CD4-positive, CD25-positive, alpha-beta regulatory T cell (primary cell): ENCODE results near the gene LDHB. TPM values are rescaled to one million over a fixed set of nuclear protein-coding genes. Genes with fewer than 3 reads are reported as not detected.

Source experiments
- ATAC-seq, 2 donors: fragments of 150-1000 bp; cut with Tn5 transposase; one replicate each; pipeline ENCODE4 v1.10.0; 2021; ENCODE audit warnings: low read depth in 2 of 2, moderate number of reproducible peaks in 2 of 2, moderate library complexity in 1 of 2
- DNase-seq, 3 donors: peaks; one replicate each; pipeline versions ENCODE4 v3.0.0 to v3.0.0-alpha.2; 2012 to 2022; ENCODE audit warnings: mixed read lengths in 1 of 3
- H3K27ac ChIP-seq: one replicate; pipeline ENCODE4 v1.7.0; 2013; ENCODE audit warnings: mild to moderate bottlenecking, low read length; ENCODE audit not compliant: insufficient read depth, poor library complexity, severe bottlenecking
- H3K27me3 ChIP-seq: one replicate; pipeline ENCODE4 v1.7.0; 2013; ENCODE audit warnings: low read length; ENCODE audit not compliant: control insufficient read depth, insufficient read depth
- H3K36me3 ChIP-seq: one replicate; pipeline ENCODE4 v1.7.0; 2013; ENCODE audit warnings: mild to moderate bottlenecking, low read length, moderate library complexity; ENCODE audit not compliant: control insufficient read depth, insufficient read depth
- H3K4me1 ChIP-seq: 2 replicates; pipeline ENCODE4 v1.7.0; 2013; ENCODE audit warnings: mild to moderate bottlenecking, low read length; ENCODE audit not compliant: insufficient read depth, control insufficient read depth, poor library complexity, severe bottlenecking
- H3K4me3 ChIP-seq: one replicate; pipeline ENCODE4 v1.7.0; 2013; ENCODE audit warnings: low read depth, mild to moderate bottlenecking, low read length, moderate library complexity
- H3K9me3 ChIP-seq, 2 experiments: 1 replicate in 1 of 2; 2 replicates in 1 of 2; pipeline ENCODE4 v1.7.0; 2013; ENCODE audit warnings: low read length in 2 of 2, mild to moderate bottlenecking in 1 of 2, moderate library complexity in 1 of 2; ENCODE audit not compliant: control insufficient read depth in 2 of 2
- H3K27ac Mint-ChIP-seq, 3 donors: one replicate each; pipeline ENCODE4 v1.8.0; 2020 to 2022; ENCODE audit warnings: mild to moderate bottlenecking in 3 of 3, mixed read lengths in 3 of 3, moderate library complexity in 2 of 3
- H3K27me3 Mint-ChIP-seq: one replicate; pipeline ENCODE4 v1.8.0; 2022; ENCODE audit warnings: mild to moderate bottlenecking, mixed read lengths
- H3K36me3 Mint-ChIP-seq: one replicate; pipeline ENCODE4 v1.8.0; 2020; ENCODE audit warnings: mixed read lengths
- H3K4me1 Mint-ChIP-seq, 4 donors: one replicate each; pipeline ENCODE4 v1.8.0; 2020 to 2022; ENCODE audit warnings: mixed read lengths in 4 of 4, mild to moderate bottlenecking in 1 of 4
- H3K4me3 Mint-ChIP-seq, 4 donors: one replicate each; pipeline ENCODE4 v1.8.0; 2020 to 2022; ENCODE audit warnings: mild to moderate bottlenecking in 4 of 4, mixed read lengths in 4 of 4, moderate library complexity in 3 of 4
- H3K9me3 Mint-ChIP-seq, 7 donors: one replicate each; pipeline ENCODE4 v1.8.0; 2020 to 2022; ENCODE audit warnings: mixed read lengths in 7 of 7, mild to moderate bottlenecking in 3 of 7, moderate library complexity in 2 of 7
- polyA plus RNA-seq, 4 donors: library from polyadenylated mRNA; unstranded; fragments of 300-500 nt; fragmentation: Illumina TruSeq; gene quantifications; one replicate each; pipeline ENCODE4 v1.2.3, GENCODE V29; 2021
- total RNA-seq: library from RNA; stranded (reverse); gene quantifications from one replicate; pipeline ENCODE4 v1.2.3, GENCODE V29; 2022

The LDHB gene
- total RNA-seq = 602 TPM
- 1,000 to 10,000 TPM; 1,925 to 2,327 (median 2,062) TPM for polyA plus RNA-seq

DNA sequence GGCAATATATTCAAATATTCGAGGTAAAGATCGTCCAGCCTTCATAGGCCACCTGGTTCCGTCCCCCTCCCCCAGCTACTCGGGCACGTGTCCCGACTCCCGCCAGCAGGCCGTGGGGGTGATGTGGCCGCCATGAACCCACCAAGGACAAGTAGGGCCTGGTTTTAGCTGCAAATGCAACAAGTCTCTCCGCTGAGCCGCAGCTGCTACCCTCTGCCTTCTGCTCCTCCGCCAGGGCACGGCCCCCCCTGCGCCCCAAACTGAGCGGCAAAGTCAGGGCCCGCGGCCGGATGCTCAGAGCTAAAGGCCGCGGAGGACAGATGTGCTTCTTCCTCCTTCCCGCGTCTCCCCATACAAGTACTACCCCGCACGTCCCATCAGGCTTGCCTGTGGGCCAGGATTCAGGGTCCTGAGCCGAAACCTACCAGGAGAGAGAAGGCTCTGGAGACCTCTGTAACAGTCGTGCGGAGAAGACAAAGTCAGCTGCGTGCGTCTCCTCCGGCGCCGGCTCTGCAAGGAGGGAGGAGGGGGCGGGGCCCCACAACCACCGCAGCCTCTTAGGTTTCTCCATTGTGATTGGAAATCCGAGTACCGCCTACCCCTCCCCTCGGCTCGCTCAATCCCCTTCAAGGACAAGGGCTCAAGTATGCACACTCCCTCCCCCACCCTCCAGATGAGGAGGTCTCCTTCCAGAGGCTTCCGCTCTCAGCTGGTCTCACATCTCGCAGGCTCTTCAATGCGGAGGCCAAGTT, at the start of gene LDHB:
TSS of gene LDHB (minus strand) at position 517 of the 752 bp plus-strand sequence. CDS start 3,171 bp downstream, outside the sequence.
- peaks cover 58% of the 10 kb centered on the region for H3K4me1 ChIP-seq
- H3K4me3 ChIP-seq = peak within 1 kb of the TSS; percentile 97
- H3K9me3 Mint-ChIP-seq = no peaks in the 10 kb centered on the region
- H3K36me3 Mint-ChIP-seq = peaks cover 24% of the 10 kb centered on the region
- peak; percentile 93 to 94 for ATAC-seq
- peak within 1 kb of the TSS; percentile 97 to 99 (median 99) for H3K4me3 Mint-ChIP-seq
- peak within 1 kb of the TSS; percentile 95 to 100 (median 98) for H3K27ac Mint-ChIP-seq
- peak; percentile 86 to 98 (median 88) for DNase-seq
- H3K36me3 ChIP-seq = peaks cover 21% of the 10 kb centered on the region
- peak within 1 kb of the TSS; percentile 77 for H3K27ac ChIP-seq
- no peaks in the 10 kb centered on the region for H3K9me3 ChIP-seq
- H3K27me3 ChIP-seq = no peaks in the 10 kb centered on the region
- H3K4me1 Mint-ChIP-seq = peaks cover 19 to 75% (median 55%) of the 10 kb centered on the region in 4 donors
- H3K27me3 Mint-ChIP-seq = peaks cover 8% of the 10 kb centered on the region

DNA sequence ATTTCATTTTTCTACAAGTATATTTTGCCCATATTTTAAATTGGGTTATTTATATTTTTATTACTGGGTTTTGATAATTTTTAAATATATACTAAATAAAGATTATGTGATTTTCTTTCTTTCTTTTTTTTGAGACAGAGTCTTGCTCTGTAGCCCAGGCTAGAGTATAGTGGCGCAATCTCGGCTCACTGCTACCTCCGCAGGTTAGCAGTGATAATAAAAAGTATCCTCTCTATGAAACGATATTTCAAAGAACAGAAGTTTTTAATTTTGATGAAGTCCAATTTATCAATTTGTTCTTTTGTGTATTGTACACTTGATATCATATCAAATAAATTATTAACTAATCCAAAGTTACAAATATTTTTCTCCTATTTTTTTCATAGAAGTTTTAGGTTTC, 47.2 kb upstream of the LDHB start:
- Histone ChIP-seq H3K27me3 (peaks cover 6% of the 10 kb centered on the region), H3K27ac (no peak overlapping the region), H3K4me1 (no peaks in the 10 kb centered on the region), H3K9me3 (no peaks in the 10 kb centered on the region), H3K4me3 (no peak overlapping the region), H3K36me3 (no peaks in the 10 kb centered on the region)
- peaks cover 0 to 1% (median 0%) of the 10 kb centered on the region in 7 donors for H3K9me3 Mint-ChIP-seq
- H3K27ac Mint-ChIP-seq = no peak overlapping the region
- no peak for DNase-seq
- peaks cover 0 to 3% (median 0%) of the 10 kb centered on the region in 4 donors for H3K4me1 Mint-ChIP-seq
- peaks cover 34% of the 10 kb centered on the region for H3K27me3 Mint-ChIP-seq
- H3K4me3 Mint-ChIP-seq = no peak overlapping the region
- H3K36me3 Mint-ChIP-seq = no peaks in the 10 kb centered on the region
- ATAC-seq = no peak

DNA sequence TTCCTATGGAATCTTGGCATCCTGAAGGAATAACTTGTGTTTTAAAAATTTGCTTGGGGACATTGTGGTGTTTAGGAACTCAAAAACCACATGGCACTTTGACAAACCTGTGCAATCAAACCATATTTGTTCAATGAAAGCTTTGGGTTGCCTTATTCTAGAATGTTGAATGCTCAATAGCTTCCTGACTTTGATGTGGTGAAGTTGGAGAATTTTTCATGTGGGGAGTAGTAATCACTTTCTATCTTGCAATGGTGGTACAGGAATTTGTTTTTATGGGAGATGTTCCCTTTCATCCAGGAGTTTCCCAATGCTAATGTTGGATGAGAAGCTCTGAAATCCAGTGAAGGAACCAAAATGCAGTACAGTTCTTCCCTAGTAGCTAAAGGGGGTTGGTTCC, 42.2 kb upstream of the LDHB start:
- ATAC-seq = no peak
- Mint-ChIP-seq H3K4me3 (no peak overlapping the region), H3K27me3 (peaks cover 37% of the 10 kb centered on the region), H3K36me3 (no peaks in the 10 kb centered on the region), H3K27ac (no peak overlapping the region), H3K4me1 (peaks cover 7 to 10% (median 10%) of the 10 kb centered on the region in 4 donors), H3K9me3 (no peaks in the 10 kb centered on the region)
- peaks cover 2% of the 10 kb centered on the region for H3K27me3 ChIP-seq
- no peaks in the 10 kb centered on the region for H3K4me1 ChIP-seq
- no peak overlapping the region for H3K4me3 ChIP-seq
- no peaks in the 10 kb centered on the region for H3K9me3 ChIP-seq
- no peak overlapping the region for H3K27ac ChIP-seq
- H3K36me3 ChIP-seq = no peaks in the 10 kb centered on the region
- DNase-seq = no peak

DNA sequence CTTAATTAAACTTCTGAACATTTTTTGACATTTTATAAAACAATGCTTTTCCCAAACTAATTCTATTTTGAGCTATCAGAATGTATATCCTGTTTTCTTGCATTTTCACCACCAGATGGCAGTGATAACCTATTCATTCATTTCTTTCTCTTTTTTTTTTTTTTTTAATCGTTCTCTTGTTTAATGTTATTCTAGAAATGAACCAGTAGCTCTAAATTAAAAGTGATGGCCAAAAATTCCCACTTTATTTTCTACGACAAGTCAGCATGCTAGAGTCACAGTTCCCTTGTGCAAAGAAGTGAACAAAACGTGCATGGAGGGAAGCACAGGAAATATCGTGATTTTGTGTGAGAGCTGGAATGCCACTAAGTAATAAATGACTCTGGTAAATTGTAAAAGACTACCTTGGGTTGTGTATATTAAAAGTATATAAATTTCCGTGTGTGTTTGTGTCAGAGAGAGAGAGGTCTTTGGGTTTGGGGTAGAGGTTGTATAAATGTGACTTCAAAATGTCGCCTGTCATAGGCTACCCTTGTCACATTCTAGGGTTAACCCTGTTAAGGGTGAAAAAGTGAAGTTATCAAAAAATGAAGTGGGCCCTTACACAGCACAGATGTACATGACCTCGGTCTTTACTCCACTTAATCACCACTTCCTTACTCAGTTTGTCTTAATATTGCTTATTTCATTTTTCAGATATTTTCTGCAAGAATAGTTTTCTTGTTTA, 40.4 kb upstream of the LDHB start:
- Mint-ChIP-seq H3K27me3 (peaks cover 27% of the 10 kb centered on the region), H3K36me3 (no peaks in the 10 kb centered on the region), H3K4me1 (peaks cover 7 to 13% (median 10%) of the 10 kb centered on the region in 4 donors), H3K27ac (peak overlapping the region in 1 of 3 donors; percentile 68), H3K4me3 (peak overlapping the region in 3 of 4 donors; percentile 13 to 33 (median 25)), H3K9me3 (no peaks in the 10 kb centered on the region)
- DNase-seq (peak in 2 of 3 donors; percentile 46 to 52), ATAC-seq (peak in 1 of 2 donors; percentile 42)
- Histone ChIP-seq H3K36me3 (no peaks in the 10 kb centered on the region), H3K4me1 (no peaks in the 10 kb centered on the region), H3K9me3 (no peaks in the 10 kb centered on the region), H3K4me3 (peak overlapping the region; percentile 46), H3K27me3 (peaks cover 2% of the 10 kb centered on the region), H3K27ac (no peak overlapping the region)

DNA sequence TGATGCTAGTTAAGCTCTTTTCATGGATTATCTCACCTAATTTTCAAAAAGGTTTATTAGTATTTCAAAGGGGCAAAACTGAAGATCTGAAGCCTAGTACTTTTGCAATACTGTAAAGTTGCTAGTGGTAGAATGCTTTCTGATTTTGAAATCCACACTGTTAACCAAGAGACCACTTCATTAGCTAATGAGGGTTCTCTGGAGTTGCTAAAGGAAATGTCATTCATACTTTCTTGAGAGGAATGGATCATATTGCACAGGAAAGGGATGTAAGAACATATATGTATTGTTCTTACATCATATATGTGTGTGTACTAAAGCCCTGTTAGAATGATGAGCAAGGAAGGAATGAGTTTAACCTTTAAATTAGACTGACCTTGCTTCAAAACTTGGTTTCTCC, 39.0 kb upstream of the LDHB start:
- H3K9me3 Mint-ChIP-seq = peaks cover 0 to 1% (median 0%) of the 10 kb centered on the region in 7 donors
- H3K27me3 Mint-ChIP-seq = peaks cover 15% of the 10 kb centered on the region
- H3K36me3 Mint-ChIP-seq = no peaks in the 10 kb centered on the region
- peaks cover 9 to 22% (median 19%) of the 10 kb centered on the region in 4 donors for H3K4me1 Mint-ChIP-seq
- no peak overlapping the region for H3K4me3 ChIP-seq
- no peak overlapping the region for H3K4me3 Mint-ChIP-seq
- H3K27ac Mint-ChIP-seq = no peak overlapping the region
- H3K27me3 ChIP-seq = peaks cover 2% of the 10 kb centered on the region
- H3K4me1 ChIP-seq = no peaks in the 10 kb centered on the region
- no peaks in the 10 kb centered on the region for H3K36me3 ChIP-seq
- no peak overlapping the region for H3K27ac ChIP-seq
- ATAC-seq (no peak), DNase-seq (no peak)
- H3K9me3 ChIP-seq = no peaks in the 10 kb centered on the region

DNA sequence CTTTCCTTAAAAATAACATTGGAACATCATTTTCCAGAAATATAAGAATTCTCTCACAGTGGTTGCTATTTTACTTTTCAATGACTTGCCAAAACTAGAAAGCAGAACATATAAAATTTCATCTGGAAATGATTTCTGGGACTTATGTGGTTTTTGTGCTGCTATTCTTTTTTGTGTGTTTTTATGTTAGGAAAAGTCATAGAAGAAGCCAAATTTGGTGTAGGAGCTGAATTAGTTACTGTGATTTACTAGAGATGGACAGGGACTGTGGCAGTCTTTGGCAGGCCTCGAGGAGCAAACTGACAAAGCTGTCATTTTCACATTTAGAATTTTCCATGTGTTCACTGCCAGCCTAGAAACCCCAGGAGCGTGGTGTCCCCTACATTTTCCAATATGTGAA, 38.3 kb upstream of the LDHB start:
- Histone ChIP-seq H3K36me3 (no peaks in the 10 kb centered on the region), H3K9me3 (no peaks in the 10 kb centered on the region), H3K4me1 (no peaks in the 10 kb centered on the region), H3K27me3 (peaks cover 2% of the 10 kb centered on the region), H3K4me3 (no peak overlapping the region), H3K27ac (no peak overlapping the region)
- H3K4me1 Mint-ChIP-seq = peaks cover 14 to 29% (median 24%) of the 10 kb centered on the region in 4 donors
- H3K27ac Mint-ChIP-seq = no peak overlapping the region
- no peak for ATAC-seq
- DNase-seq = no peak
- no peak overlapping the region for H3K4me3 Mint-ChIP-seq
- peaks cover 0 to 1% (median 0%) of the 10 kb centered on the region in 7 donors for H3K9me3 Mint-ChIP-seq
- no peaks in the 10 kb centered on the region for H3K36me3 Mint-ChIP-seq
- H3K27me3 Mint-ChIP-seq = peaks cover 15% of the 10 kb centered on the region

DNA sequence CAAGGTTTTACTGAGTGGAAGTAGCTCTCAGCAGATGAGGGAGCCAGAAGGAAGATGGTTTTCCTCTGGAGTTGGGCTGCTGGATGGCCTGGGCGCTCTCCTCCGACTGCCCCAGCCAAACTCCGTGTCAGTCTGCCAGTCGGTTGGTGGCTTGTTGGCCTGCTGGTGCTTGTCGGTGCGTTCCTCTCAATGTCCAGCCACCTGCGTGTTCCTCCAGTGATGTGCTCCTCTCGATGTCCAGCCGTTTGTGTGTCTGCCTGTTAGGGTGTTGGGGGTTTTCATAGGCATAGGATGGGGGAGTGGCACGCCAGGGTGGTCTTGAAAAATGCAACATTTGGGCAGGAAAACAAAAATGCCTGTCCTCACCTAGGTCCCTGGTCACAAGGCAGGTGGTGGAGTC, 37.0 kb upstream of the LDHB start:
- H3K27ac Mint-ChIP-seq = no peak overlapping the region
- H3K27me3 Mint-ChIP-seq = peaks cover 15% of the 10 kb centered on the region
- no peak overlapping the region for H3K27ac ChIP-seq
- peaks cover 8% of the 10 kb centered on the region for H3K4me1 ChIP-seq
- no peak for DNase-seq
- no peak overlapping the region for H3K4me3 ChIP-seq
- no peak overlapping the region for H3K4me3 Mint-ChIP-seq
- no peak for ATAC-seq
- H3K4me1 Mint-ChIP-seq = peaks cover 21 to 39% (median 36%) of the 10 kb centered on the region in 4 donors
- no peaks in the 10 kb centered on the region for H3K27me3 ChIP-seq
- H3K36me3 Mint-ChIP-seq = peaks cover 3% of the 10 kb centered on the region
- peaks cover 0 to 8% (median 3%) of the 10 kb centered on the region in 7 donors for H3K9me3 Mint-ChIP-seq
- H3K36me3 ChIP-seq = no peaks in the 10 kb centered on the region
- peaks cover 1 to 3% of the 10 kb centered on the region in 2 experiments for H3K9me3 ChIP-seq
